ENCODE measurements around the gene NRXN3.

NRXN3 gene

GRCh38 chr14:79543967-79544697 lies 1374.0 kb downstream of the NRXN3 start:
- no peak for DNase-seq (ENCODE audit: low read depth)

GRCh38 chr14:79544698-79545070 lies 1374.5 kb downstream of the NRXN3 start:
- DNase-seq (ENCODE audit: low read depth), result peak; percentile 2

- no peak for DNase-seq (ENCODE audit: low read depth)
Measured at GRCh38 chr14:79548836-79549235, 1378.7 kb downstream of the NRXN3 start.

- DNase-seq (ENCODE audit: low read depth), result no peak
Measured at GRCh38 chr14:79549515-79549914, 1379.3 kb downstream of the NRXN3 start.

- no peak for DNase-seq (ENCODE audit: low read depth)
Measured at GRCh38 chr14:79551523-79551922, 1381.3 kb downstream of the NRXN3 start.

- no peak for DNase-seq (ENCODE audit: low read depth)
Measured at GRCh38 chr14:79552778-79553177, 1382.6 kb downstream of the NRXN3 start.

GRCh38 chr14:79554816-79555215 lies 1384.6 kb downstream of the NRXN3 start:
- no peak for DNase-seq (ENCODE audit: low read depth)

- DNase-seq (ENCODE audit: low read depth), result no peak
Measured at GRCh38 chr14:79555429-79555828, 1385.3 kb downstream of the NRXN3 start.

GRCh38 chr14:79557309-79557708 lies 1387.1 kb downstream of the NRXN3 start:
- no peak for DNase-seq (ENCODE audit: low read depth)

GRCh38 chr14:79562185-79562584 lies 1392.0 kb downstream of the NRXN3 start:
- no peak for DNase-seq (ENCODE audit: low read depth)

GRCh38 chr14:79564371-79564770 lies 1394.2 kb downstream of the NRXN3 start:
- DNase-seq (ENCODE audit: low read depth), result no peak

GRCh38 chr14:79567306-79567705 lies 1397.1 kb downstream of the NRXN3 start:
- DNase-seq (ENCODE audit: low read depth), result no peak

GRCh38 chr14:79568594-79568993 lies 1398.4 kb downstream of the NRXN3 start:
- DNase-seq (ENCODE audit: low read depth), result no peak

- DNase-seq (ENCODE audit: low read depth), result no peak
Measured at GRCh38 chr14:79569072-79569471, 1398.9 kb downstream of the NRXN3 start.

GRCh38 chr14:79570648-79571047 lies 1400.5 kb downstream of the NRXN3 start:
- no peak for DNase-seq (ENCODE audit: low read depth)

GRCh38 chr14:79571366-79571765 lies 1401.2 kb downstream of the NRXN3 start:
- no peak for DNase-seq (ENCODE audit: low read depth)

- no peak for DNase-seq (ENCODE audit: low read depth)
Measured at GRCh38 chr14:79573486-79573885, 1403.3 kb downstream of the NRXN3 start.

- DNase-seq (ENCODE audit: low read depth), result no peak
Measured at GRCh38 chr14:79575032-79575431, 1404.9 kb downstream of the NRXN3 start.

- DNase-seq (ENCODE audit: low read depth), result peak; percentile 17
Measured at GRCh38 chr14:79576424-79576823, 1406.3 kb downstream of the NRXN3 start.

GRCh38 chr14:79578470-79578869 lies 1408.3 kb downstream of the NRXN3 start:
- no peak for DNase-seq (ENCODE audit: low read depth)

GRCh38 chr14:79580414-79580813 lies 1410.2 kb downstream of the NRXN3 start:
- DNase-seq (ENCODE audit: low read depth), result no peak

- no peak for DNase-seq (ENCODE audit: low read depth)
Measured at GRCh38 chr14:79580906-79581305, 1410.7 kb downstream of the NRXN3 start.

GRCh38 chr14:79581912-79582576 lies 1411.9 kb downstream of the NRXN3 start:
- DNase-seq (ENCODE audit: low read depth), result peak; percentile 2
